ENCODE data around the gene FOXN3.

DNA sequence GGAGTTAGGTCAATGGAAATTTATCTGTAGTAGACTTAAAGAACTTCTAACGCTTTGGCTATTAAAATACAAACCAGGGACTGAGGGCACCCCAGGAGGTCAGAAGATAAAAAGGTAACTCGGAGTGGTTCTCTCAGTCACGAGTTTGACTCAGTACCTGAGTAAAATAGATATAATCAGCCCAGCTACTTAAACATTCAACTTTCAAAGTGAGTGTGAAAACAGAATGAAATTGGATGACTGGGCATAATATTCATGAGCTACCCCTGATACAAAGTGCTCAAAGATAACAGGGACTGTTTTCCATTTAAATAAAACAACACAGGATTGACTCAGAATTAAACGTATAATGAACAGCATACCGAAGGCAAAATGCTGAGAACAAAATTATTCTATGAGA, 75.0 kb downstream of the FOXN3 start:
- TF ChIP-seq, protein P1, sequence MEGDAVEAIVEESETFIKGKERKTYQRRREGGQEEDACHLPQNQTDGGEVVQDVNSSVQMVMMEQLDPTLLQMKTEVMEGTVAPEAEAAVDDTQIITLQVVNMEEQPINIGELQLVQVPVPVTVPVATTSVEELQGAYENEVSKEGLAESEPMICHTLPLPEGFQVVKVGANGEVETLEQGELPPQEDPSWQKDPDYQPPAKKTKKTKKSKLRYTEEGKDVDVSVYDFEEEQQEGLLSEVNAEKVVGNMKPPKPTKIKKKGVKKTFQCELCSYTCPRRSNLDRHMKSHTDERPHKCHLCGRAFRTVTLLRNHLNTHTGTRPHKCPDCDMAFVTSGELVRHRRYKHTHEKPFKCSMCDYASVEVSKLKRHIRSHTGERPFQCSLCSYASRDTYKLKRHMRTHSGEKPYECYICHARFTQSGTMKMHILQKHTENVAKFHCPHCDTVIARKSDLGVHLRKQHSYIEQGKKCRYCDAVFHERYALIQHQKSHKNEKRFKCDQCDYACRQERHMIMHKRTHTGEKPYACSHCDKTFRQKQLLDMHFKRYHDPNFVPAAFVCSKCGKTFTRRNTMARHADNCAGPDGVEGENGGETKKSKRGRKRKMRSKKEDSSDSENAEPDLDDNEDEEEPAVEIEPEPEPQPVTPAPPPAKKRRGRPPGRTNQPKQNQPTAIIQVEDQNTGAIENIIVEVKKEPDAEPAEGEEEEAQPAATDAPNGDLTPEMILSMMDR (IDR thresholded peaks at IDR 0.05; ENCODE audit: insufficient read depth, low read depth, low read length), result no peak
- no peak for TF ChIP-seq EZH2 (IDR thresholded peaks at IDR 0.05; ENCODE audit: insufficient read depth, low read length)

Data from astrocyte (in vitro differentiated cells and primary cell).